ENCODE results near the gene DNAJB13. TPM values are rescaled to one million over a fixed set of nuclear protein-coding genes. Genes with fewer than 3 reads are reported as not detected.
A peak's percentile ranks its signal among the peaks of the same experiment; 100 is the strongest.

Gene DNAJB13
- total RNA-seq, 4 donors from 2014 or later: not detected

- peaks cover 6% of the 10 kb centered on the region for H3K36me3 ChIP-seq
- DNase-seq (ENCODE audit: low spot score in 2 of 2): peak in 1 of 2 donors; percentile 23
- no peak overlapping the region for H3K4me3 ChIP-seq
- TF ChIP-seq EP300 (IDR thresholded peaks at IDR 0.05): no peak
- TF ChIP-seq POLR2A (IDR thresholded peaks at IDR 0.05): no peak
- no peak for TF ChIP-seq CTCF (IDR thresholded peaks at IDR 0.05)
- no peak for TF ChIP-seq POLR2AphosphoS5 (IDR thresholded peaks at IDR 0.05)
- no peak overlapping the region for H3K27ac ChIP-seq
- no peaks in the 10 kb centered on the region for H3K27me3 ChIP-seq
- peaks cover 42% of the 10 kb centered on the region for H3K4me1 ChIP-seq
- H3K9me3 ChIP-seq: no peaks in the 10 kb centered on the region
- WGBS: 96% methylated on average over 18 of the region's 18 CpGs
These were observed 27.2 kb downstream of the DNAJB13 start for GRCh38 chr11:73977856-73978519.

- peaks cover 6% of the 10 kb centered on the region for H3K36me3 ChIP-seq
- WGBS: 100% methylated on average over 1 of the region's 3 CpGs
- H3K27me3 ChIP-seq: no peaks in the 10 kb centered on the region
- no peaks in the 10 kb centered on the region for H3K9me3 ChIP-seq
- DNase-seq (ENCODE audit: low spot score in 2 of 2): no peak
- H3K4me1 ChIP-seq: peaks cover 40% of the 10 kb centered on the region
- no peak overlapping the region for H3K27ac ChIP-seq
- no peak for TF ChIP-seq POLR2A (IDR thresholded peaks at IDR 0.05)
- H3K4me3 ChIP-seq: no peak overlapping the region
These were observed 27.8 kb downstream of the DNAJB13 start for GRCh38 chr11:73978576-73979086.

- no peaks in the 10 kb centered on the region for H3K27me3 ChIP-seq
- H3K9me3 ChIP-seq: no peaks in the 10 kb centered on the region
- H3K4me3 ChIP-seq: peak overlapping the region; percentile 58
- DNase-seq (ENCODE audit: low spot score in 2 of 2): peak in 1 of 2 donors; percentile 75
- peaks cover 38% of the 10 kb centered on the region for H3K4me1 ChIP-seq
- peaks cover 6% of the 10 kb centered on the region for H3K36me3 ChIP-seq
- TF ChIP-seq POLR2AphosphoS5 (IDR thresholded peaks at IDR 0.05) (no peak), EP300 (IDR thresholded peaks at IDR 0.05) (no peak), CTCF (IDR thresholded peaks at IDR 0.05) (no peak), POLR2A (IDR thresholded peaks at IDR 0.05) (peak in 1 of 2 donors; percentile 23)
- 67% methylated on average over 6 of the region's 6 CpGs for WGBS
- H3K27ac ChIP-seq: no peak overlapping the region
These were observed 29.5 kb downstream of the DNAJB13 start for GRCh38 chr11:73980001-73980961.

GRCh38 chr11:73981051-73981805 is 30.4 kb downstream of the DNAJB13 start:
- H3K4me3 ChIP-seq: peak overlapping the region; percentile 58
- 76% methylated on average over 13 of the region's 13 CpGs for WGBS
- H3K9me3 ChIP-seq: no peaks in the 10 kb centered on the region
- peak overlapping the region; percentile 79 for H3K27ac ChIP-seq
- no peak for TF ChIP-seq CTCF (IDR thresholded peaks at IDR 0.05)
- no peak for TF ChIP-seq POLR2A (IDR thresholded peaks at IDR 0.05)
- TF ChIP-seq POLR2AphosphoS5 (IDR thresholded peaks at IDR 0.05): no peak
- TF ChIP-seq EP300 (IDR thresholded peaks at IDR 0.05): no peak
- peaks cover 38% of the 10 kb centered on the region for H3K4me1 ChIP-seq
- H3K27me3 ChIP-seq: no peaks in the 10 kb centered on the region
- H3K36me3 ChIP-seq: peaks cover 3% of the 10 kb centered on the region
- no peak for DNase-seq (ENCODE audit: low spot score in 2 of 2)

GRCh38 chr11:73982595-73982989 is 31.8 kb downstream of the DNAJB13 start, which contains the start of gene UCP2:
Gene UCP2 (minus strand): TSS chr11:73982843. CDS start chr11:73978378, 4,465 bp downstream.
- peaks cover 2% of the 10 kb centered on the region for H3K36me3 ChIP-seq
- DNase-seq (ENCODE audit: low spot score in 2 of 2): peak; percentile 89 to 90
- peak within 1 kb of the TSS; percentile 58 for H3K4me3 ChIP-seq
- TF ChIP-seq CTCF (IDR thresholded peaks at IDR 0.05) (no peak), POLR2A (IDR thresholded peaks at IDR 0.05) (no peak), POLR2AphosphoS5 (IDR thresholded peaks at IDR 0.05) (no peak), EP300 (IDR thresholded peaks at IDR 0.05) (no peak)
- 6% methylated on average over 24 of the region's 43 CpGs for WGBS
- H3K27ac ChIP-seq: peak within 1 kb of the TSS; percentile 79
- peaks cover 38% of the 10 kb centered on the region for H3K4me1 ChIP-seq
- H3K27me3 ChIP-seq: no peaks in the 10 kb centered on the region
- no peaks in the 10 kb centered on the region for H3K9me3 ChIP-seq
